Stimulated activated CD8-positive, alpha-beta memory T cell treated with anti-CD3 and anti-CD28 coated beads, Interleukin-2, amount 100 ng/mL, for 1 hour (primary cell): ENCODE results near the gene ARL16.

Experiments used
- DNase-seq, 2 donors: peaks; one replicate each; pipeline ENCODE4 v3.0.0-alpha.2; 2020; ENCODE audit warnings: low read depth in 2 of 2

Gene ARL16

DNA sequence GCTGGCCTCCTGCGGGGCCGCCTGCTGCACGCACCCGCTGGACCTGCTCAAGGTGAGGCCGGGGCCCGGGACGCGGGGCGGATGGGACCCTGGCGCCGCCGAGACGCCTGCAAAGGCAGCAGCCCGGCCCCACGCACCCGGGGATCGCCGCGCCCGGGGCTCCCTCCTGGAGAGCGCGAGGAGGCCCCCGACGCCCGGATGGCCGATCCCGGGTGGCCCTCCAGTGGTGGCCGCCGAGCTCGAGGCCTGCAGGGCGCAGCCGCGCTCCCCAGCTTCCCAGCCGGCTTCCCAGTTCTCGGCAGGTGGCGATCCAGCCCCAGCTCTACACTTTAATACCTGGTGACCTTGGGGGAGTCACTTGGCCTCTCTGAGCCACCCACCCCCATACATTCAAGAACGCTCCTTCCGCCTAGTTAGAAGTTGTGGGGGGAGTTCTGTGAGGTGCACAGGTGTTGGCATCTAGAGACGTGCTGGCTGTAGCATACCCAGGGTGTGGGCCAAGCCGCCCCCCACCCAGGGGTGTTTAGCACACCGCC lies 28.9 kb upstream of the ARL16 start:
- DNase-seq, result no peak

DNA sequence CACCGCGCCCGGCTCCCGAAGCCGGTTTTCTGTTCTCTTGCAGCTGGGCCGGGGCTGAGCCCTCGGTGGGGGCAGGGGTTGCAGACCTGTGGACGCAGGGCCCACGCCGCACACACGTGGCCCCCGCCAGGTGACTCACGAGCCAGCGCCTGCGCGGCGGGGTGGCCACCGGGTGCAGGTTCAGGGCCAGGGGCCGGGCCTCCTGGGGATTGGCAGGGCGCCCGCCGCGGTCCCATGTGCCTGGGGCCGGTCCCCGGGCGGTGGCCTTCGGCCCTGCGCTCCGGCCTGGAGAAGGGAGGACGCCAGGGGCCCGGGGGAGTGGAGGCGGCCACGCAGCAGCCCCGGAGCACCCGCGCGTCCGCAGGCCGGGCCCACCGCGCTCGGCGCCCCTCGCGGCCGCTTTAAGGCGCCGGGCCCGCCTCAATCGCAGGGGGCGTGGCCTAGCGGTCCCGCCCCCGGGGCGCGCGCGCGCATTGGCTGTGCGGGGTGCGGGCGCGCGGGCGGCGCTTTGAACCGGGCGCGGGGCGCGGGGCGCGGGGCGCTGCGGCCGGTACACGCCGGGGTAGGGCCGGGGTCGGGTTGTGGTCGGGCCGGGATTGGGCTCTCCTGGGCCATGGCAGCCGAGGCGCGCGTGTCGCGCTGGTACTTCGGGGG lies 28.3 kb upstream of the ARL16 start, which contains the start of gene SLC25A10:
SLC25A10 (plus strand) TSS at position 471 of the 654 bp plus-strand sequence; CDS start at position 614, 143 bp downstream.
- peak; percentile 45 to 61 for DNase-seq

GRCh38 chr17:81710514-81711308 lies 27.1 kb upstream of the ARL16 start:
- DNase-seq, result no peak

GRCh38 chr17:81708739-81709185 lies 25.2 kb upstream of the ARL16 start:
- no peak for DNase-seq

- no peak for DNase-seq
These were observed 24.4 kb upstream of the ARL16 start for GRCh38 chr17:81707725-81708646.

GRCh38 chr17:81706757-81707624 lies 23.4 kb upstream of the ARL16 start:
- DNase-seq, result no peak

GRCh38 chr17:81706232-81706611 lies 22.6 kb upstream of the ARL16 start:
- no peak for DNase-seq

DNA sequence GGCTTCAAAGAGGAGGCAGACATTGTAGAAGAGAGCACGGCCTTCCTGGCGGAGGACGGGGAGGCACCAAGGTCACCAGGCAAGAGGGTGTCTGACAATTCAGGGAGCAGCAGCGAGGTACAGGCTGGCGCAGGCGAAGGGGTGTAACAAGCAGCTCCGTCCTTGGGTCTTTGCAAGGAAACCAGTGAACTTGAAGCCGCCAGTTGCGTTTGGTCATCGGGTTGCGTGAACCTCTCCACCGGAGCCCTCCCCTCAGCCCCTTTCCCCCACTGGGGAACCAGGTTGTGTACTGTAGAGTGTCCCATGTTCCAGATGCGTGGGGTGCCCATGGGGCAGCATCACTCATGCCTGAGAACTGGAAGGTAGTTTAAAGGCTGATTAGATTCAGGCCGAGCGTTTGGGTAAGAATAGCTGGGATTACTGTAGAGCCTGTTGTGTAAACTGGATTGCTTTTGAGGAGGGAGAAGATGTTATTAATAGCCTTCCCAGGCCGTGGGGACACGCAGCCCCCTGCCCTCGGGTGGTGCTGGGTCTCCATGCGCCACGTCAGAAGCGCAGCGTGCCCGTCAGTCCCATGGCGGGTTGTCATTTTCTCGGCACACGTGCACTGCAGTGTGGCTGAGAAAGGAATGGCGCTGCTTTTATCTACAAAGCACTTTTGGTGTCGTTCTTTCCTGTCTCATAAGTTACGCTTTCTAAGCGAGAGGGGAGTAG lies 22.1 kb upstream of the ARL16 start:
- no peak for DNase-seq

DNA sequence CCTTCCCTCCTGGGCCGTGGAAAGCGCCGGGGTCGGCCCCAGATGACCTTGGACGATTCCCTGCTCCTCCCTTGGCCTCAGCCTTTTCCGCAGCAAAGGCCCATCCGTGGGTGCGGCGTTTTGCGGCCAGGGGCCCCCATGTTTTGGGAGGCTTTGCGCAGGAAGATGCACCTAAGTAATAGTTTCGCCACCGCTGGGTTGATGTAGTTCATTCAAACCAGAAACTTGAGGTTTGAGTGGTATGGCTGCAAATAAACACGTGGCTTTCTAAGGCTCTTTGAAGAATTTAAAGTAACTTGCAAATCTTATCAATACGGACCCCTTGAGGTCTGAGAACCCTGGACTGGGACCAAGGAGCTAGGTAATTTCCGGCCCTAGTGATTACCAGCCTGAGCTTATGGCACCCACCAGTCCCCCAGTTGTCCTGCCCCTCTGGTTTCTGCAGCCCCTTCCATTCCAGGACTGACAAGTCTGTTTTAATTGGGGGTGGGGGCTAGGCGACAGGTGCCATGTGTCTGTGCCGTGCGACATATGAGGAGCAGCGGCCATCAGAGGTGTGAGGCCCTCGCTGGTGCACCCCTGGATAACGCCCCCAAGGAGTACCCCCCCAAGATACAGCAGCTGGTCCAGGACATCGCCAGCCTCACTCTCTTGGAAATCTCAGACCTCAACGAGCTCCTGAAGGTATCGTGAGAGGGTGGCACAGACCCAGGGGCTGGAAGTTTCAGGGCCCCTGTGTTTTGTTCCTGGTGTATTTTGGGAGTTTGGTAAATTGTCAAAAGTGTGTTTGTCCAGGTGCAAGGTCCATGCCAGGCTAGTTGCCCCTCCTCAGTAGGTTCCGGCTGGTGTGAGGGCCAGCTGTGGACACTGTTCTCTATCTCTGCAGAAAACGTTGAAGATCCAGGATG lies 20.4 kb upstream of the ARL16 start:
- DNase-seq, result no peak

- peak; percentile 75 to 81 for DNase-seq
These were observed 19.5 kb upstream of the ARL16 start, which contains the start of gene MRPL12 for GRCh38 chr17:81702934-81703746. MRPL12 (plus strand) TSS chr17:81703367; CDS start chr17:81703502, 135 bp downstream.

- no peak for DNase-seq
These were observed 17.9 kb upstream of the ARL16 start for GRCh38 chr17:81701288-81702071.

- DNase-seq, result no peak
These were observed 17.0 kb upstream of the ARL16 start for GRCh38 chr17:81700353-81701287.

DNA sequence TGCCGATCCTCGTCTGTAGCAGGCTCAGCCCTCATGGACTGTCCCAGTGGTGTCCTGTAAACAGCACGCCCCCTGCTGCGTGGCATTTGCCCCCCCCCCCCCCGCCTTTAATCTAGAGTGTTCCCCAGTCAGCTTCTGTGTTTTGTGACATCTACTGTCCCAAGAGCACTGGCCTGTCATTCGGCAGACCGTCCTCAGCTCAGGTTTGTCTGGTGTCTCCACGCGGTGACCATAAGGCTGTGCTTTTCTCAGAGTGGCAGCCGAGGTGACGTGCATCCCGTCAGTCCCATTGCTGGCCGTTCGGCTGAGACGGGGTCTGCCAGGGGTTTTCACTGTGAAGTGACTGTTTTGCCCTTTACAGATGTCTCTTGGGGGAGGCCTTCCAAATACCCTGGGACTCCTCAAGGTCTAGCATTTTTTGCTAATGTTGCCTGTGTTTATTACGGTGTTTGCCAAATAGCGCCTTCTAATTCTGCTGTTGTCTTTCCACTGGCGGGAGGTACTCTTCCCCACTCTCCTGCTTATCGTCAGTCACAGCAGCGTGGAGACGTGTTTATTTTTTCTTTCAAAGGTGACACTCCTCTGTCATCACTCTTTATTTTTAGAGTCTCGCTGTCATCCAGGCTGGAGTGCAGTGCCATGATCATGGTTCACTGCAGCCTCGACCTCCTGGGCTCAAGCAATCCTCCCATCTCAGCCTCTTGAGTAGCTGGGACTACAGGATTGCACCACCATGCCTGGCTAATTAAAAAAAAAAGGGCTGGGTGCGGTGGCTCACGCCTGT lies 13.9 kb upstream of the ARL16 start:
- DNase-seq, result no peak

DNA sequence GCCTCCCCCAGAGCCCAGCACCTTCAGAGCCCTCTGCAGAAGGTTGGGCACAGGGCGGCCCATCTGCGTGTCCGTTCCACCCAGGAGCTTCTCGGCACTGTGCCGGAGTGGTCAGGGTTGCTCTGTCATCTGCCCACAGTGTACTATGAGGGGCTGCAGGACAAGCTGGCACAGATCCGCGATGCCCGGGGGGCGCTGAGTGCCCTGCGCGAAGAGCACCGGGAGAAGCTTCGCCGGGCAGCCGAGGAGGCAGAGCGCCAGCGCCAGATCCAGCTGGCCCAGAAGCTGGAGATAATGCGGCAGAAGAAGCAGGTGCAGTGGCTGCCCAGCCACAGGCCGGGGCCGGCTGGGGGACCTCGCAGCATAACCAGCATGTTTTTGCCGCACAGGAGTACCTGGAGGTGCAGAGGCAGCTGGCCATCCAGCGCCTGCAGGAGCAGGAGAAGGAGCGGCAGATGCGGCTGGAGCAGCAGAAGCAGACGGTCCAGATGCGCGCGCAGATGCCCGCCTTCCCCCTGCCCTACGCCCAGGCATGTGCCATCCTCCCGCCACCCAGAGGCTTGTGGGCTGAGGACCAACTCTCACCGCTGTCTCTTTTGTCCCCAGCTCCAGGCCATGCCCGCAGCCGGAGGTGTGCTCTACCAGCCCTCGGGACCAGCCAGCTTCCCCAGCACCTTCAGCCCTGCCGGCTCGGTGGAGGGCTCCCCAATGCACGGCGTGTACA lies 12.8 kb upstream of the ARL16 start:
- no peak for DNase-seq

DNA sequence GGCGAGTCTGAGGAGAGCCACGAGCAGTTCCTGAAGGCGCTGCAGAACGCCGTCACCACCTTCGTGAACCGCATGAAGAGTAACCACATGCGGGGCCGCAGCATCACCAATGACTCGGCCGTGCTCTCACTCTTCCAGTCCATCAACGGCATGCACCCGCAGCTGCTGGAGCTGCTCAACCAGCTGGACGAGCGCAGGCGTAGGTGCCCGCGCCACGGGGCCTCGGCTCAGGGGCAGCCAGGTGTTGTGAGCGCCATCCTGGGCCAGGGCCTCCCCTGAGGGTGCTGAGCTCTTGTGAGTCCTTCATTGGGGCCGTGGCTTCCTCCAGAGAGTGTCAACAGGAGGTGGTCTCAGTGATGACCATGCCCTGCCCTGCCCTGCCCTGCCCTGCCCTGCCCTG lies 12.2 kb upstream of the ARL16 start:
- DNase-seq, result no peak
